ENCODE measurements around the gene GFER.

The GFER gene

DNA sequence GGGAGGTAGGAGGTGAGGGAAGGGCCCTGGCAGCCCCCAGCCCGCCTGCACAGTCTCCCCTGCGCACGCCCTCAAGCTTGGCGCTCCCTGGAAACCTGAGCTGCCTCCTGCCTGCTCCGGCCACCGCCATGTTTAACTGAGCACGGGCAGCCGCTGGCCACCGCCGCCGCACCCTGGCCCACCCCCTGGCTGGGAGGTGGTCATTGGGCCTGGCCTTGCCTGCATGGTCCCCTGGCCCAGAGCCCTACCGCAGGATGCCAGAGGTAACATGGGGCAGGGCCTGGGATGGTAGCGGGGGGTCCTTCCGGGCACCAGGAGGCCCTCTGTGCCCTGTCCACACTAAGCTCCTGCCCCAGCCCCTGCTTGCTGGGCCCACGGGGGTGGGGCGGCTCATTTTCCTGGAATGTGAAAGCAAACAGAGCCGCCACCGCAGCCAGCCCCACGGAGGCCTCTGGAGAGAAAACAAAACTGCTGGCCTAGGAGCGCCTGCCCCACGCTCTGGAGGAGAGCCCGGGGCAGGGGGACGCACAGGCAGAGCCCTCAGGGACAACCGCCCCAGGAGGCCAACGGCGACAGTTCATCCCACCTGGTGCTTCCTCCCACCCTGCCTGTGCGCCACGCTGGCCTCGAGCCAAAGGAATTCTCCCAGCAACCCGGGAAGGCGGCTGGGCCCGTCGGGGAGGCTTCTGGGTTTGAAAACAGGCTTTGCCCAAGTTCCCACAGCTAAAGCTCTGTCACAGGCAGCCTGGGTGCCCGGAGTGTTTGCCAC, 51.6 kb downstream of the GFER start:
- H3K36me3 Mint-ChIP-seq (ENCODE audit: insufficient read depth), result no peaks in the 10 kb centered on the region
- H3K4me3 Mint-ChIP-seq, result no peak overlapping the region
- DNase-seq (ENCODE audit: low spot score in 2 of 2) (no peak), ATAC-seq (replicated peaks; ENCODE audit: extremely low read depth, poor library complexity, severe bottlenecking) (no peak)
- H3K27me3 Mint-ChIP-seq, result no peaks in the 10 kb centered on the region
- no peaks in the 10 kb centered on the region for H3K9me3 Mint-ChIP-seq
- no peak overlapping the region for H3K27ac Mint-ChIP-seq (ENCODE audit: low read depth)
- H3K4me1 Mint-ChIP-seq, result no peaks in the 10 kb centered on the region

DNA sequence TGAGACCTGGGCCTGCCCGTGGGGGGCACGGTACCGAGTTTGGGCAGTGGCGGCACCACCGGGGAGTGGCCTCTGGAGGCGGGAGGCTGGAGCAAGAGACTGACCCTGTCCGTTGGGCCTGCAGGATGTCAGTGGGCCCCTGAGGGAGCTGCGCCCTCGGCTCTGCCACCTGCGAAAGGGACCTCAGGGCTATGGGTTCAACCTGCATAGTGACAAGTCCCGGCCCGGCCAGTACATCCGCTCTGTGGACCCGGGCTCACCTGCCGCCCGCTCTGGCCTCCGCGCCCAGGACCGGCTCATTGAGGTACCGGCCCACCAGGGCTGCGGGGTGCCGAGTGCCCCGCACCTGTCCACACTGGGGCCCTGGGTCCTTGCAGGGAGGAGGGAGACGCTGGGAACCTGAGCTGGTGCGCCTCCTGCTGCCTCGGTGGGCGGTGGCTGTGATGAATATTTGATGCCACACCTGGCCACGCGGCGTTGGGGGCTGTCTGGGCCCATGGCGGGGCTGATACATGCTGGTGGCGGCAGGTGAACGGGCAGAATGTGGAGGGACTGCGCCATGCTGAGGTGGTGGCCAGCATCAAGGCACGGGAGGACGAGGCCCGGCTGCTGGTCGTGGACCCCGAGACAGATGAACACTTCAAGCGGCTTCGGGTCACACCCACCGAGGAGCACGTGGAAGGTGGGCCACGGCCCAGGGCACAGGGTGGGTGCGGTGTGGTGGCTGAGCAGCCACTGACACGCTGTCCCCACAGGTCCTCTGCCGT, 52.4 kb downstream of the GFER start:
- H3K36me3 Mint-ChIP-seq (ENCODE audit: insufficient read depth), result no peaks in the 10 kb centered on the region
- ATAC-seq (replicated peaks; ENCODE audit: extremely low read depth, poor library complexity, severe bottlenecking) (no peak), DNase-seq (ENCODE audit: low spot score in 2 of 2) (no peak)
- no peaks in the 10 kb centered on the region for H3K9me3 Mint-ChIP-seq
- no peak overlapping the region for H3K27ac Mint-ChIP-seq (ENCODE audit: low read depth)
- no peaks in the 10 kb centered on the region for H3K27me3 Mint-ChIP-seq
- H3K4me3 Mint-ChIP-seq, result no peak overlapping the region
- no peaks in the 10 kb centered on the region for H3K4me1 Mint-ChIP-seq

DNA sequence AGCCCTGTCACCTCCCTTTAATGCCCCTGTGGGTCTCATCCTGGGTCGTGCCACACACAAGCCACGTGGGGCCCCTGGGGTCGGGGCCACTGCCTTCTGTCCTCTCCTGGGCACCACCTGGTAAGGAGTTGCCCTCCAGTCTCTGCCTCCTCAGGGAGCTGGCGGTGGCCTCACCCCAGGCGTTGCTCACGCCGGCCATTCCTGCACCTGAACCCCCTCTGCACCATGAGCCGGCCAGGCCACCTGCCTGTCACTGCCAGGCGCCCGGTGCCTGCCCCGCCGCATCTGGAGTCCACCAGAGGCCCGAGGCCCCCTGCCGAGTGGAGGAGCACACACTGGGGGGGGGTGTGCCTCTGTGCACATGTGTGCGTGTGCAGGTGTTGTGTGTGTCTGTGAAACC, 53.1 kb downstream of the GFER start:
- no peaks in the 10 kb centered on the region for H3K4me1 Mint-ChIP-seq
- ATAC-seq (replicated peaks; ENCODE audit: extremely low read depth, poor library complexity, severe bottlenecking), result no peak
- H3K27me3 Mint-ChIP-seq, result no peaks in the 10 kb centered on the region
- no peak overlapping the region for H3K4me3 Mint-ChIP-seq
- DNase-seq (ENCODE audit: low spot score in 2 of 2), result no peak
- no peak overlapping the region for H3K27ac Mint-ChIP-seq (ENCODE audit: low read depth)
- no peaks in the 10 kb centered on the region for H3K36me3 Mint-ChIP-seq (ENCODE audit: insufficient read depth)
- H3K9me3 Mint-ChIP-seq, result no peaks in the 10 kb centered on the region

Measured in central memory CD8-positive, alpha-beta T cell (primary cell).